K562 (cell line): ENCODE data around the gene PRICKLE4. TPM values are rescaled to one million over a fixed set of nuclear protein-coding genes. Genes with fewer than 3 reads are reported as not detected.

Experiments used
- ATAC-seq: fragments of 200-7000 bp; cut with Tn5 transposase; 3 replicates; pipeline ENCODE4 v1.9.1; 2020; ENCODE audit warnings: moderate library complexity
- BruUV-seq: library from RNA; stranded (reverse); fragments of 400-500 nt; replicated peaks from 2 replicates; lab custom pipeline; 2021; lab: Mats Ljungman, UMichigan
- CTCF ChIA-PET: fragments of 300-600 bp; formaldehyde crosslinking; extraction: SDS; loops from one replicate; lab custom pipeline; 2021; ENCODE audit warnings: low intra/inter-chr PET ratio; lab: Yijun Ruan, JAX
- POLR2A ChIA-PET: fragments of 300-600, 350-650 bp; sonication (Branson Sonifier 250); formaldehyde crosslinking; extraction: SDS; loops from one replicate; lab custom pipeline; 2021; ENCODE audit warnings: antibody characterized with exemption, inconsistent platforms; lab: Yijun Ruan, JAX
- DNase-seq, 4 experiments: peaks; one replicate each; pipeline versions ENCODE4 v3.0.0 to v3.0.0-alpha.2; 2011 to 2018; ENCODE audit warnings: low spot score in 3 of 4, mixed read lengths in 3 of 4; ENCODE audit errors: extremely low read depth in 1 of 4
- FAIRE-seq: peaks from 2 replicates; lab custom pipeline; 2011; peaks lifted over from hg19 to GRCh38; lab: Jason Lieb, UNC
- H2AFZ ChIP-seq: 2 replicates; pipeline ENCODE4 v1.6.0; 2011; ENCODE audit warnings: low read depth, low read length, control low read depth, inconsistent platforms
- H3K27ac ChIP-seq: fragments of 200-600 bp; 3 replicates; pipeline ENCODE4 v1.8.0; 2011; ENCODE audit warnings: low read depth, mild to moderate bottlenecking, control low read depth, inconsistent platforms, low read length, moderate library complexity, mixed read lengths; ENCODE audit errors: extremely low read depth
- H3K27me3 ChIP-seq, 2 experiments: fragments of 300-600 bp in 1 of 2; 2 replicates in 1 of 2; 3 replicates in 1 of 2; pipeline versions ENCODE4 v1.6.0 to v1.8.0; 2011; ENCODE audit warnings: inconsistent platforms in 2 of 2, low read length in 2 of 2, mild to moderate bottlenecking in 1 of 2, mixed read lengths in 1 of 2, moderate library complexity in 1 of 2; ENCODE audit not compliant: control insufficient read depth in 2 of 2, insufficient read depth in 2 of 2
- H3K36me3 ChIP-seq: fragments of 300-600 bp; 3 replicates; pipeline ENCODE4 v1.8.0; 2011; ENCODE audit warnings: mild to moderate bottlenecking, low read length, inconsistent platforms; ENCODE audit not compliant: control insufficient read depth, insufficient read depth
- H3K4me1 ChIP-seq, 2 experiments: fragments of 200-600 bp in 1 of 2; replicated peaks in 1 of 2; 2 replicates in 1 of 2; 3 replicates in 1 of 2; pipeline versions ENCODE4 v1.5.1 to v1.8.0; 2011; ENCODE audit warnings: inconsistent platforms in 2 of 2, low read length in 2 of 2, mild to moderate bottlenecking in 1 of 2, mixed read lengths in 1 of 2, moderate library complexity in 1 of 2; ENCODE audit not compliant: control insufficient read depth in 2 of 2, insufficient read depth in 2 of 2
- H3K4me2 ChIP-seq: 2 replicates; pipeline ENCODE4 v1.6.1; 2011; ENCODE audit warnings: low read length, control low read depth, inconsistent platforms, mixed read lengths; ENCODE audit not compliant: insufficient read depth
- H3K4me3 ChIP-seq: fragments of 200-600 bp; sonication (generic), shearing (Covaris generic); 2 replicates; pipeline ENCODE4 v1.5.1; 2016; ENCODE audit warnings: control low read depth, inconsistent platforms
- H3K79me2 ChIP-seq: fragments of 200-600 bp; 3 replicates; pipeline ENCODE4 v1.8.0; 2011; ENCODE audit warnings: low read length, inconsistent platforms; ENCODE audit not compliant: control insufficient read depth, insufficient read depth
- H3K9ac ChIP-seq, 2 experiments: 2 replicates each; pipeline versions ENCODE4 v1.6.0 to v1.6.1; 2011; ENCODE audit warnings: low read depth in 2 of 2, low read length in 2 of 2, control low read depth in 1 of 2, inconsistent platforms in 1 of 2, mild to moderate bottlenecking in 1 of 2, mixed read lengths in 1 of 2; ENCODE audit not compliant: insufficient read depth in 1 of 2
- H3K9me1 ChIP-seq: one replicate; pipeline ENCODE4 v1.6.0; 2011; ENCODE audit warnings: inconsistent platforms, mild to moderate bottlenecking, low read length, moderate library complexity; ENCODE audit not compliant: control insufficient read depth, insufficient read depth
- H3K9me3 ChIP-seq: replicated peaks from 2 replicates; pipeline ENCODE4 v1.5.1; 2011; ENCODE audit warnings: low read depth, low read length, inconsistent platforms; ENCODE audit not compliant: control insufficient read depth, insufficient read depth
- H4K20me1 ChIP-seq: replicated peaks from 2 replicates; pipeline ENCODE4 v1.6.1; 2011; ENCODE audit warnings: low read length, inconsistent platforms, mixed read lengths; ENCODE audit not compliant: control insufficient read depth, insufficient read depth
- ARID1B ChIP-seq: fragments of 450-650 bp; IDR thresholded peaks from 2 replicates; pipeline ENCODE4 v1.6.1; 2016; ENCODE audit warnings: antibody characterized with exemption, mild to moderate bottlenecking, inconsistent platforms
- HDAC2 ChIP-seq: fragments of 450-650 bp; IDR thresholded peaks from 2 replicates; pipeline ENCODE4 v1.6.1; 2016; ENCODE audit warnings: mild to moderate bottlenecking
- JUN ChIP-seq, 2 experiments: sonication (generic) in 1 of 2; formaldehyde crosslinking in 1 of 2; IDR thresholded peaks; 2 replicates each; pipeline versions ENCODE4 v1.6.1 to v1.8.0; 2012 to 2022; ENCODE audit warnings: borderline replicate concordance in 2 of 2, mild to moderate bottlenecking in 2 of 2, improper control_type of control experiment in 1 of 2, low read depth in 1 of 2, low read length in 1 of 2, missing genetic modification reagents in 1 of 2
- MAFF ChIP-seq: IDR thresholded peaks from 2 replicates; pipeline ENCODE4 v1.6.1; 2012; ENCODE audit warnings: low read length, improper control_type of control experiment
- NR0B1 ChIP-seq: fragments of 450-650 bp; IDR thresholded peaks from one replicate; pipeline ENCODE4 v1.6.1; 2018; ENCODE audit warnings: mild to moderate bottlenecking, moderate library complexity; ENCODE audit not compliant: partially characterized antibody
- SMARCA4 ChIP-seq: fragments of 450-650 bp; IDR thresholded peaks from 2 replicates; pipeline ENCODE4 v1.6.1; 2016
- SRSF1 ChIP-seq: fragments of 200-400 bp; formaldehyde crosslinking; IDR thresholded peaks from 2 replicates; pipeline ENCODE4 v1.6.1; 2017; ENCODE audit warnings: mild to moderate bottlenecking, low read depth, low read length, moderate library complexity
- ZBTB7A ChIP-seq: IDR thresholded peaks from 2 replicates; pipeline ENCODE4 v1.6.1; 2011; ENCODE audit warnings: low read depth, mild to moderate bottlenecking, low read length, moderate library complexity, borderline replicate concordance; ENCODE audit not compliant: control insufficient read depth
- ZFP36 ChIP-seq: fragments of 150-350 bp; IDR thresholded peaks from 2 replicates; pipeline ENCODE4 v1.6.1; 2018; ENCODE audit warnings: low read length, low read depth; ENCODE audit not compliant: partially characterized antibody
- ZNF175 ChIP-seq: fragments of 200-800 bp; sonication (Bioruptor generic); IDR thresholded peaks from 2 replicates; pipeline ENCODE4 v1.6.1; 2016; ENCODE audit warnings: low read depth, mild to moderate bottlenecking, missing genetic modification characterization, missing compliant biosample characterization
- ZNF263 ChIP-seq: sonication (generic); formaldehyde crosslinking; IDR thresholded peaks from 2 replicates; pipeline ENCODE4 v1.8.0; 2022; ENCODE audit warnings: mild to moderate bottlenecking, missing genetic modification reagents, borderline replicate concordance
- ZNF445 ChIP-seq: fragments of 250-450 bp; sonication (Bioruptor Pico); IDR thresholded peaks from 2 replicates; pipeline ENCODE4 v1.4.0; 2020; ENCODE audit warnings: low read depth, mild to moderate bottlenecking, moderate library complexity
- WGBS: fragments of 100-300 bp; shearing (Covaris generic); methylation state at CpG from one replicate; pipeline ENCODE4 v1.1.6; 2016; ENCODE audit warnings: low coverage, mixed read lengths; ENCODE audit not compliant: insufficient coverage; ENCODE audit errors: missing lambda C conversion rate; 5-methylcytosine and 5-hydroxymethylcytosine counted together
- in situ Hi-C: fragments of 300-500 bp; cut with MboI; formaldehyde crosslinking; loops from 4 replicates; pipeline ENCODE4 v1.15.0; 2018; ENCODE audit warnings: inconsistent platforms, mixed read lengths
- intact Hi-C: fragments of 100-400 bp; cut with micrococcal nuclease; formaldehyde crosslinking; loops from 2 replicates; pipeline ENCODE4 v1.14.2; 2022
- polyA plus RNA-seq, 8 experiments: library from polyadenylated mRNA; depleted of rRNA in 4 of 8; stranded (reverse) in 5 of 8; unstranded in 3 of 8; fragments of >200 nt; fragmentation: Nextera tagmentation in 2 of 8; fragmentation: Illumina TruSeq in 1 of 8; extraction: Ambion mirVana in 2 of 8; extraction: Trizol in 1 of 8; gene quantifications; 2 replicates each; pipeline versions ENCODE4 v1.2.1 to v1.2.3, GENCODE V29; 2011 to 2014; ENCODE audit warnings: inconsistent platforms in 1 of 8, missing spikeins in 1 of 8
- total RNA-seq, 7 experiments: library from RNA; depleted of rRNA in 6 of 7; stranded (reverse); fragments of >200 nt in 6 of 7; fragmentation: Illumina TruSeq in 2 of 7; extraction: Trizol in 2 of 7; gene quantifications; 2 replicates each; pipeline versions ENCODE4 v1.2.1 to v1.2.3, GENCODE V29; 2011 to 2021; ENCODE audit warnings: low replicate concordance in 1 of 7
- TF ChIP-seq, protein P1 (sequence below): sonication (generic); formaldehyde crosslinking; IDR thresholded peaks from 2 replicates; pipeline ENCODE4 v1.8.0; 2022; ENCODE audit warnings: mild to moderate bottlenecking, missing genetic modification reagents
- TF ChIP-seq, protein P2 (sequence below): sonication (generic); formaldehyde crosslinking; IDR thresholded peaks from 2 replicates; pipeline ENCODE4 v1.8.1; 2023; ENCODE audit warnings: mild to moderate bottlenecking, missing genetic modification reagents

PRICKLE4 gene
- total and polyA plus RNA-seq, 9 of the 15 experiments (the other 6 are each of a cell fraction or from before 2014, with no cell fraction given), result 0.20 to 0.32 (median 0.27) TPM; not detected in 6

DNA sequence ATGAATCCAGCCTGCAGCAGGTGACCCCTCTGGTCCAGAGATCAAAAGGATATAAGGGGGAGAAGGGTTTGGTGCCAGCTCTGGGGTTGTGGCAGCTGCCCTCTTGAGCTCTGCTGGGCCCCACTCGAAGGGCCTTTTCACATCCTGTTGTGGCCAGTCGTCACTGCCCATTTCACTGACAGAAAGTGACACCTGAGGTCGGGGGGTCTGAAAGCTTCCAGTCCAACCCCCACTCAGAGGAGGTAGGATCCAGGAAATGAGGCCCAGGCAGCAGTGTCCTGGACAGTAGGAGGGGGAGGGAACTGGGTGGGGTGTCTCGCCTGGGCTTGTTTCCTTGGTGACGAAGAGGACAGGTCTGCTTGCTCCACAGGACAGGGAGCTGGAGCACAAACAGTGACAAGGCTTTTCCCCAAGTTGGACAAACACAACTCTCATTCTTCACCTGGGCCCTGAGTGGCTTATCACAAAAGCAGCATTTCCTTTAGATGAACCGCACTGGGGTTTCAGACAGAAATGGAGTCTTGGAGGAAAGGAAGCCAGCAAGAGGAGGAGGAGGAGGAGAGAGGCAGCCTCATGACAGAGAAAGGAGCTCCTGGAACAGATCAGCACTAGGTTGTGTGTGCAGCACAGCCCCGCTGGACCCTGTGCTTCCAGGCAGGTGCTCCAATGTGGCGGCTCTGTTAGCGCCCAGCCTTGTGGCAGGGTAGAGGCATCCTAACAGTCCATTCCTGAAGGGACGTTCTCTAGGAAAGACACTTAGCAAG lies 11.9 kb upstream of the PRICKLE4 start:
- Histone ChIP-seq H3K9ac (peak overlapping the region; percentile 17 to 86; a peak in 3 of 4 replicates), H3K36me3 (peaks cover 10% of the 10 kb centered on the region; the same call in 2 of the 3 replicates), H3K4me1 (peaks cover 33 to 37% of the 10 kb centered on the region in 2 experiments), H3K4me3 (no peak overlapping the region), H3K9me1 (no peaks in the 10 kb centered on the region), H2AFZ (peak overlapping the region; percentile 56), H3K9me3 (no peaks in the 10 kb centered on the region), H4K20me1 (no peaks in the 10 kb centered on the region), H3K27ac (peak overlapping the region; percentile 53), H3K27me3 (peaks cover 0 to under 1% of the 10 kb centered on the region in 2 experiments; a peak in 1 of 5 replicates), H3K4me2 (peak overlapping the region; percentile 32), H3K79me2 (no peaks in the 10 kb centered on the region)
- ChIA-PET POLR2A (interaction anchor here (0.6 to 1.5 kb wide), 10 partner anchors 10 to 397 kb away, joined by 3 to 6 read pairs (median 4); no protein-coding TSS in a partner anchor), CTCF (no interaction called here)
- peak; percentile 90 for FAIRE-seq
- 33% methylated on average over 10 of the region's 10 CpGs for WGBS
- peak; percentile 80 for ATAC-seq
- in situ Hi-C loops (loop anchor here (5.0 kb wide), 1 partner anchor 71 kb away; no protein-coding TSS in a partner anchor), intact Hi-C loops (no loop called here)
- no TSS peak for BruUV-seq
- DNase-seq, result peak; percentile 64 to 83 (median 76)
- TF ChIP-seq ZNF445, result no peak
- TF ChIP-seq MAFF, result 0 out of 2 replicates have a peak, but pooled peaks have one; percentile 5
- TF ChIP-seq NR0B1, result no peak
- peak; percentile 48 for TF ChIP-seq ARID1B
- TF ChIP-seq SRSF1, result no peak
- peak; percentile 28 for TF ChIP-seq ZFP36
- 0 out of 2 replicates have a peak, but pooled peaks have one; percentile 33 for TF ChIP-seq JUN (IDR thresholded peaks at IDR 0.05; ENCODE audit: borderline replicate concordance, low read depth, low read length)
- TF ChIP-seq JUN (CRISPR knock-in tag; IDR thresholded peaks at IDR 0.05; ENCODE audit: borderline replicate concordance), result no peak
- TF ChIP-seq, protein P1, sequence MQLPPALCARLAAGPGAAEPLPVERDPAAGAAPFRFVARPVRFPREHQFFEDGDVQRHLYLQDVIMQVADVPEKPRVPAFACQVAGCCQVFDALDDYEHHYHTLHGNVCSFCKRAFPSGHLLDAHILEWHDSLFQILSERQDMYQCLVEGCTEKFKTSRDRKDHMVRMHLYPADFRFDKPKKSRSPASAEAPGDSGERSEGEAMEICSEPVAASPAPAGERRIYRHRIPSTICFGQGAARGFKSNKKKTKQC, result peak; percentile 40; the same call in 1 of the 2 replicates
- TF ChIP-seq SMARCA4, result peak; percentile 48; the same call in 1 of the 2 replicates
- TF ChIP-seq, protein P2, sequence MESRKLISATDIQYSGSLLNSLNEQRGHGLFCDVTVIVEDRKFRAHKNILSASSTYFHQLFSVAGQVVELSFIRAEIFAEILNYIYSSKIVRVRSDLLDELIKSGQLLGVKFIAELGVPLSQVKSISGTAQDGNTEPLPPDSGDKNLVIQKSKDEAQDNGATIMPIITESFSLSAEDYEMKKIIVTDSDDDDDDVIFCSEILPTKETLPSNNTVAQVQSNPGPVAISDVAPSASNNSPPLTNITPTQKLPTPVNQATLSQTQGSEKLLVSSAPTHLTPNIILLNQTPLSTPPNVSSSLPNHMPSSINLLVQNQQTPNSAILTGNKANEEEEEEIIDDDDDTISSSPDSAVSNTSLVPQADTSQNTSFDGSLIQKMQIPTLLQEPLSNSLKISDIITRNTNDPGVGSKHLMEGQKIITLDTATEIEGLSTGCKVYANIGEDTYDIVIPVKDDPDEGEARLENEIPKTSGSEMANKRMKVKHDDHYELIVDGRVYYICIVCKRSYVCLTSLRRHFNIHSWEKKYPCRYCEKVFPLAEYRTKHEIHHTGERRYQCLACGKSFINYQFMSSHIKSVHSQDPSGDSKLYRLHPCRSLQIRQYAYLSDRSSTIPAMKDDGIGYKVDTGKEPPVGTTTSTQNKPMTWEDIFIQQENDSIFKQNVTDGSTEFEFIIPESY (CRISPR knock-in tag), result peak; percentile 94
- TF ChIP-seq HDAC2, result peak; percentile 60; the same call in 1 of the 2 replicates
- TF ChIP-seq ZNF263 (CRISPR knock-in tag), result peak; percentile 46
- no peak for TF ChIP-seq ZNF175 (CRISPR knock-in tag)
- peak; percentile 31; the same call in 1 of the 2 replicates for TF ChIP-seq ZBTB7A
